GM21717 (cell line): Measurements from ENCODE around the gene SSU72.
"Not testable (repeated sequence)": the region's sequence is repeated elsewhere in the genome, so short reads cannot be mapped to it uniquely, and the experiment has no call there.

Experiments used
- ATAC-seq: cut with Tn5 transposase; IDR thresholded peaks from one replicate; pipeline ENCODE4 v1.9.1; 2021; ENCODE audit warnings: mild to moderate bottlenecking, moderate library complexity; ENCODE audit not compliant: unreplicated experiment

SSU72 gene

DNA sequence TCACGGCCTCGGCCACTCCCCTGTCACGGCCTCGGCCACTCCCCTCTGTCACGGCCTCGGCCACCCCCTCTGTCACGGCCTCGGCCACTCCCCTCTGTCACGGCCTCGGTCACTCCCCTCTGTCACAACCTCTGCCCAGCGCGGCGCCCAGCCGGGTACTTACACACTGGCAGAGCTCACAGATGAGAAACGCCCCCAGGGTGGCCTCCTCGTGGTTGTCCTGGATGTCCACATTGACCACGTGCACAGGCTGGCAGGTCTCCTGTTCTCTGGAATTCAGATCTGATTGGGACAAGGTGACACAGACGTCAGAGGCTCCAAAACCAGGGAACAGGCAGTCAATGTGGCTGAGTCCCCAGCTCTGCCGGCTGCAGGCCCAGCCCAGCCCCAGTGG is 31.0 kb downstream of the SSU72 start:
- no peak for ATAC-seq

DNA sequence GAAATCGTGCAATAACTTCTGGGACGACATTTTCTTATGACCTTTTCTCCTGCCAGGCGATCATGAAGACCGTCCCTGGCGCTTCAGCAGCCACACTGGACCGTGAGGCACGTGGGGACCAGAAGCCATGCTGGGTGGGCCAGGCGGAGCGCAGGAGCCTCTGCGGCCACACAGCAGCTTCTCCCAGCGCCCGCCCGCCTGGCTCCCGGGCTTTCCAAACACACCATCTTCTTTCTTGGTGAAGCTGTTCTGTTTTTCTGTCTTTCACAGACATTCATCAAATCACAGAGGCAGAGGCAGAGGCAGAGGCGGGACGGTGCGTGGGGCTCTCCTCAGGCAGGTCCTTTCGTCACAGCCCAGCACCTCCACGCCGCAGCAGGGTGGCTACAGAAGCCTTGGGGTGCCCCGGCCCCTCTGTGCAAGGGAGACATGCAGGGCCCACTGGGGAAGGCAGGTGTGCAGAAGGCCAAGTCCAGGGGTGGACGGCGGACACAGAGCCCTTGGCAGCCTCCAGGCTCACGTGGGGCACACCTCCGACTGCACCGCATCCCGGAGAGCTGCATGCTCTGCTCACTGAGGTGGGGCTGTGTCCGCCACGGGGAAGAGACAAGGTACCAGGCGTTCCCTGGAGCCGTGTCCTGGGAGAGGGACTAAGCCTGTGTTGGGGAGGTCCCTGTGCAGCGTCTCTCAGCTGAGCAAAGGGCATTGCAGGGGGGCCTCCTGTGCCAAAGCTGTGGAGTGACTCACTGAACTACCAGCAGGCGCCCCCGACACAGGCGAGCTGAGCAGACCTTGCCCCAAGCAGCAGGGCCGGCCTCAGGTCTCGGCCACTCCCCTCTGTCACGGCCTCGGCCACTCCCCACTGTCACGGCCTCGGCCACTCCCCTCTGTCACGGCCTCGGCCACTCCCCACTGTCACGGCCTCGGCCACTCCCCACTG is 31.6 kb downstream of the SSU72 start:
- no peak for ATAC-seq

DNA sequence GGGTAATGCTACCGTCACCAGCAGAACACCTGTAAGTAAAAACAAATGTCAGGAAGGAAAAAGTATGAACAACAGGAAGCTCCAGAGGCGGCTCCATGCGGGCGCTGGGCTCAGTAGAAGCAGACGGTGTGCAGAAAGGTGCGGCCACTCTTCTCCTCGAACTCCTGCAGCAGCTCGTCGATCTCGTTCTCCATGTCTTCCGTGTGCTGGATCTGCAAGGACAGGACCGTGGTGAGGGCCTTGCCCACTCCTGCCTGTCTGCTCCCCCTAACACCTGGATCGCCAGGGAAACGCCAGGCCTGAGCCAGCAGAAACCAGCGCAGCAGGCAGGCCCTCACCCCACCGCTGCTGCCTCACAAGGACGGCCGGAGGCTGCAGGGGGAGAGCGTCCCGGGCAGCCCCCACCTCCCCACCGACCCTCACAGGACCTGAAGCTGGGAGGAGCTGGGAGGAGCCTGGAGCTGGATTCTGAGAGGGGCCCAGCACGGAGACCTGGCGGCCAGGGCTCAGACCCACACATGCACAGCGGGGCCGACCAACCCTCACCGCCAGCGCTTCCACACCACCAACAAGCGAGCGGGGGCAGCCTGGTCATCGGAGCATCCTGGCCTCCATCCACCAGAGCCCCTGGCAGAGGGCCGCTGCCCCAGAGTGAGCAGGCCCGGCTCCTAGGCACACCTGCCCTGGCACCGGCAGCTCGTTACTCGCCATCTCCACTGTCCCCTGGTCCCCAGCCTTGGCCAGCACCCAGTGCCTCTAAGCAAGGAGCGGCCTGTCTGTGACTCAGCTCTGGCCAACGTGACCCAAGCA is 32.5 kb downstream of the SSU72 start:
- ATAC-seq: no peak

DNA sequence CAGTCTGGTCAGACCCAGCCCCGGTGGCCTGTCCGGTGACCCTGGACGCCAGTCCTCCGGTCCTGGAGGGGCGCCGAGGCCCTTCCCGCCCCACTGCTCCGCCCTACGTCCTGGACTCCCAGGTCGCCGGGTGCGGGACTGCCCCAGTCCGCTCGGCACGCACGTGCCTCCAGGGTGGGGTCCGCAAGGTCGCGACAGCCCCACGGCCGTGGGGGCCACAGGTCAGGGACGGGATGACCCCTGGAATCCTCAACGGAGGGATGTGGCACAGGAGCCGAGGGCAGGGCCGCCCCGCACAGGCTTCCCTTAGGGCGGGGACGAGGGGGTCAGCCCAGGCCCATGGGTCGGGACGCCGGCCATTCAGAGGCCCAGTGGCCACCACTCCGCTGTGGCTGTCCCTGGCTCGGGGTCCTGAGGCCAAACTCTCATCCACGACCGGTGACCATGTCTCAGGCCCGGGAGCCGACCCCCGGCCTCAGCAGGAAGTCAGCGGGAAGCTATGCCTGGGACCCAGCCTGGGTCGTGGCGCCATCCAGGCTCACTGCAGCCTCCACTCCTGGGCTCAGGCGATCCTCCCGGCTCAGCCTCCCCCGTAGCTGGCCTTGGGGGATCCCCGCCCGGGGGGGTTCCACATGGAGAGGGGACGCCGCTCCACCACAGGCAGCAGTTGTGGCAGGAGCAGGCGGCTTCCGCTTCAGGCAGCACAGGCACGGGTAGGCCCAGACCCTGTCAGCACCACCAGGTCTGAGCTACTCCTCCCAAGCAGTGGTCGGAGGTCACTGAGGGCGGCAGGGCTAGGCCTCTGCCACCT is 33.6 kb downstream of the SSU72 start:
- ATAC-seq: no peak

DNA sequence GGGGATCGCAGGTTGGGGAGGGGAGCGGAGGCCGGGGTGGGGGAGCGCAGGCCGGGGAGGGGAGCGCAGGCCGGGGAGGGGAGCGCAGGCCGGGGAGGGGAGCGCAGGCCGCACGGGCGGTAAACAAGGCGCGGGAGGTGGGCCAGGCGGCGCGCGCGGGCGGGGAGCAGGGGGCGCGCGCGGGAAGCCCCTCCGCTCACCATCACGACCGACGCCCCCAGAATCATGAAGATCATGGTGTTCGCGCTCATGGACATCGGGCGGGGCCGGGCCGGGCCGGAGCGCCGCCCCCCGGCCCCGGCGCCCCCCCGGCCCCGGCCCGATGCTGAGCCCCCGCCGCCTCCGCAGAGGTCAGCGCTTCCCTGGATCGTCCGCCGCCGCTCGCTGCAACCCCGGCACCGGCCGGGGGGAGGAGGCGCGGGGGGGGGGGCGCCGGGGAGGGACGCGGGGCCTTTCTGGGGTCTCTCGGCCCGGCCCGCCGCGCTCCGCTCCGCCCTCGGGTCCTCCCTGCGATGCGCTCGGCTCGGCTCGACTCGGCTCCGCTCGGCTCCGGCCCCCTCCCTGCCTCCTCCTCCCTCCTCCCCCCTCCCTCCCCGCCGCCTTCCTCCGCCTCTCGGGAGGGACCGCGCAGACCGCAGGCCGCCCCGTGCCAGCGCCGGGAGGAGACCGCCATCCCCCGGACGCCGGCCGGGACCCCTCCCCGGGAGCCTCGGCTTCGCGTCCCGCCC is 34.4 kb downstream of the SSU72 start, which contains the start of gene TMEM240:
TMEM240 (minus strand) TSS at position 535 of the 728 bp plus-strand sequence; CDS start at position 257, 278 bp downstream.
- no peak for ATAC-seq

DNA sequence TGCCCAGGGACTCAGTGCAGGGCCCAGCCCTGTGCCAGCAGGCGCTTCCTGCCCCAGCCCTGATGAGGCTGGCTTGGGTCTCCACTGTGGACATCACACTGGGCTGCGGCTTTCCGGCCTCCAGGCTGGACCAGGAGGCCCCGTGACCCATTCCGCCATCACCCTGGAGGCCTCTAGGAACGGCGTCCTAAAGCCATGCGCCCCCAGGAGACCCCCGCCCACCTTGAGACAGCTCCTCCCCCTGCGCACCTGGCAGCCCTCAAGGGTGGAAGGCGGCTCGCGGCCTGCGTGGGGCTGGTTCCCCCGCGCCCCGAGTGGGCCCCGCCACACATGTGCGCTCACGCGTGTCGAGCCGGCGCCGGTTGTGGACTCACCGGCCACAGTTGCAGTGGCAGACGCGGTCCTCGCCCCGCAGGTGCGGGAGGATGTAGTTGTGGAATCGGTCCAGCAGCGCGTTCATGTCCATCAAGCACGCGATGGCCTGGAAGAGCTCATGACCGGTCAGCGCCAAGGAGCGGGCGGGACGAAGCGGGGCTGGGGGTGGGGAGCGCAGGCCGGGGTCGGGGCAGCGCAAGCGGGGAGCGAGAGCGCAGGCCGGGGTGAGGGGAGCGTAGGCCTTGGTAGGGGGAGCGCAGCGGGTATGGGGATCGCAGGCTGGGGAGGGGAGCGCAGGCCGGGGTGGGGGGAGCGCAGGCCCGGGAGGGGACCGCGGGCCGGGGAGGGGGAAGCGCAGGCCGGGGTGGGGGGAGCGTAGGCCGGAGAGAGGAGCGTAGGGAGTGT is 35.2 kb downstream of the SSU72 start:
- ATAC-seq: no peak

DNA sequence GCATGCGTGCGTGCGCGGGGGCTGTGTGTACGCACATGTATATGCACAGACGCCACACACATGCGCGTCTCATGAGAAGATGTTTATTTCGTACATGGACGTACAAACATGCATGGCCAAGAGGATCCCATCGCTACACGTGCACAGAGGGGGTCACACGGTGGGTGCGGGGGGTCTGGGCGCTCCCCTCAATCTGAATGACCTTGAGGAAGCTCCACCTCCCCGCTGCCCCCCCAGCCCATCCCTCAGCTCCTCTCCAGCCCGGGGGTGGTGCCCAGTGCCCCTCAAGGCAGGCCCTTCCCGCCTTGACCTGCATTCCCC is 35.7 kb downstream of the SSU72 start:
- ATAC-seq: no peak

DNA sequence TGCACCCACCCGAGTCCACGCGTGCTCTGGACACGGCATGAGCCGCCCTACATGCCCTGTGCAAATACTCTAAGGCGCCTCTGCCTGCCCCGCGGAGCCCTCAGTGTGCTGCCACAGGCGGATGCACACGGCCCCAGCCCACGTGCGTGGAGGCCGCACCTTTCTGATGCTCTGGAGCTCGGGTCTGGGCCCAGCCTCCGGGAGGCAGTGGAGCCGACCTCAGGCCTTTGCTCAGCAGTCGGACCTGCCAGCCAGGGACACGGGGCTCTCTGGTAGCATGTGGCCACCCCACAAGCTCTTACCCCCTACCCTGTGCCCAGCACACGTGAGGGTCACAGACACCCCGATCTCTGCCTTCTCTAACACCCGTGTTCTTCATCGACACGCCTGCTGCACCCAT is 36.3 kb downstream of the SSU72 start:
- no peak for ATAC-seq

DNA sequence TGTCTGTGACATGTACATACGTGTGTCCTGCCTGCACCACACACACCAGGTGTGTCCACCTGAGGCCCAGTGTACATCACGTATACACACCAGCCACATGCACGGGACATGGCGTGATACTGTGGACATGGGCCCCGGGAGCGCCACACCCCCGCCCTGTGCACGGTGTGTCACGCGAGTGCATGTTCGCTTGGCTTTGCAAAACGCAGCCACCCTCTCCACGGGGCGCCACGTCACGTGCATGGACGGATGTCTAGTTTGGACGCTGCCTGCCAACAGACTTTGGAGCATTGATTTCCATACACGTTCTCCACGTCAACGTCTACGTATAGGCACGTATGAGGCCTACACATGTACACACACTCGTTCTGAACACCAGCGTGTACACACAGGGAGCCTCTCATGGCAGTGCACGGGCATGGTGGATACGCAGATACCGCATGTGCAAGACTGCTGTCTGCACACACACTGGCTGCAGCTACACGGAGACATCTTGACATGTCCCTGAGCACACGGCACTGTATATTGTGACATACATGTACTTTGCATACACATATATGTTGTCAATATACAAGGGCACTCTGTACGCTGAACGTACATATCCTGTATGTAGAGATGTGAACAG is 36.9 kb downstream of the SSU72 start:
- no peak for ATAC-seq

DNA sequence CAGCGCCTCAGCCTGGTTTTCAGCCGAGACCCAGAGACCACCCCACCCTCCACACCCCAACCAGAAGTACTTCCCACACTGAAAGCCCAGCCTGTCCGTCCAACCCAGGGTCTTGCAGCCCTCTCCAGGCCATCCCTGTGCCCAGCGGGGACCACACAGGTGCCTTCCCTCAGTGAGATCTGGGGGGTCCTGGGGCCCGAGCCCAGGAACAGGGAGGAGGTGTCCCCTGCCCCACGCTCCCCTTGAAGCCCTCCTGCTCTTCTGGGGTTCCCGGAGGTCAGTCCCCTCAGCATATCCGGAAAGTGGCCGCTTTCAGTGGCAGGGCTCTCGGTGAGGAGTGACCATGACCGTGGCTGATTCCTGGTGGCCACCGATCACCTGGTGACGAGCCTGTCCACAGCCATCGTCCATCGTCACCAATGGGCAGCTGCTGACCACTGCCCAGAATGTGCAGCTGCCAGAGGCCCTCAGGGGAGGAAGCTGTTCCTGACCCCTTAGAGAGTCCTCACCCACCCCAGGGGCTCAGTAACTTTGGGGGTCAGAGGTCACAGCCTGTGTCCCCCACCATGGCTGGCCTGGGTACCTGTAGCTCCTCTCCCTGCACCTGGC is 37.6 kb downstream of the SSU72 start:
- ATAC-seq: no peak

DNA sequence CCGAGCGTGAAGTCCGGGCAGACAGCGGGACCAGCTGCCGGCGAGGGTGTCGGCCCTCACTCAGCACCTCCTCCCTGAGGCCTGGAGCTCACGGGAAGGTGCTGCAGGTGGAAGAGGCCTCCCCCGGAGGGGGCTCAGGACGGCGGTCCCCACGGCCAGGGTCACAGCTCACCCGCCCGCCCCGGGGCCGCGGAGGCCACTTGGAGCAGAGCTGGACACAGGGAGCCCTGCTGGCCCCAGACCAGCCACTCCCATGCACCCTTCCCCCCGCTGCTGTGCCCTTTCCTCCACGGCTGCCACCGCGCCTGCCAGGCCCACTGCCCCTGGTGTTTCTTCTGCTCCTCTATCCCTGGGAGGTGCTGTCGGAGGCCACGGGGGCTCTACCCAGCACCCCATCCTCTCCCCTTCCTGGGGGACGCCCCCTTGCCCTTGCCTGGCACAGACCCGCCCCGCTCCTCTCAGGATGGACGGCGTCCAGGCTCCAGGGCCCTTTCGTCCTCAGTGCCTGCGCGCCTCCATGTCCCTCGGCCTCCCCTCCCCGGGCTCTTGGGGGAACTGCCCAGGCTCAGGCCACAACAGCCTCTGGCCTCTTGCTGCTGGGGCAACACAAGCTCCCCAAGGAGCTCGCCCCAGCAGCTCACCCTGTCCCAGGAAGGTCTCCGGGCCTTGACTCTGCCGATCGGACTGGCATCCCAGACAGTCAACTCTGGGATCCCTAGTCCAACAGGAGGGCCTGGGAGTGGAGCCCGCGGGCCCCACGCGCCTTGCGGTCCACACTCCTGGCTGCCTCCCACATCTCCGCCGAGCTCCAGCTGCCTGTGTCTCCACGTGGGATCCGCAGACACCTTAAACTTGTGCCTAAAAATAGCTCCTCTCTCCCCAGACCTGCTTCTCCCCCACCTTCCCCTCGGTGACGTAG is 38.4 kb downstream of the SSU72 start:
- ATAC-seq: no peak

DNA sequence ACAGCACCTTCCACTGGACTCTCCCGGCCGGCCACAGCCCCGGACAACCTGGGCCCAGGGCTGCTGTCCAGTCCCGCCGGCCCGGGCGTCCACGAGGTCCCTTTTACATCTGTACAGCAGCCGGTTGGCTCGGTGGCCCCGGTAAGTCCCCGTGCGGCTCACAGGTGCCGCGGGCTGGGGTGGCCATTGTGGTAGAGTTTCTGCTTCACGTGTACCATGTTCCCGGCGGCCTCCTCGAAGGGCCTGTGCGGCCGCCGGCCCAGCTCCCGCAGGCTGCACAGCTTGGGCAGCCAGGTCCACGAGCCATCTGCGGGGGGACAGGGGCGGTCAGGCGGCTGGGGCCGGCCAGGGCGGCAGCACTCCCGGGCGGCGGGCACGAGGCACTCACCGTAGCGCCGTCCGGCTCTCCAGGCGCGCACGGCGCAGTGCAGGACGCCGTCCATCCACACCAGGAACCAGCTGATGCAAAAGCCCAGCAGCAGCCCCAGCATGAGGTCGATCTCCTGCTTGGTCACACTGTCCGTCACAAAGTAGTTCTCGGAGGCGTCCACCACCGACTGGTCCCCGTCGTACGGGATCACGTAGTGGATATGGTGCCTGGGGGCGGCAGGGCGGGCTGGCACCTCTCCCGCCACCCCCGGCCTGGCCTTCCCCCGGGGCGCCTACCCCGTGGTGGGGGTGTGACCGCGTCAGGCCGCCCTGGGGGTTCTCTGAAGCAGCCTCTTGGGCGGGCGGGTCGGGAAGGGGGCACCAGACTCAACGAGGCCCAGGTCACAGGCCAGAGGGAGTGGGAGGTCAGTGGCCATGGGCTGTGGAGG is 39.3 kb downstream of the SSU72 start:
- ATAC-seq: no peak

DNA sequence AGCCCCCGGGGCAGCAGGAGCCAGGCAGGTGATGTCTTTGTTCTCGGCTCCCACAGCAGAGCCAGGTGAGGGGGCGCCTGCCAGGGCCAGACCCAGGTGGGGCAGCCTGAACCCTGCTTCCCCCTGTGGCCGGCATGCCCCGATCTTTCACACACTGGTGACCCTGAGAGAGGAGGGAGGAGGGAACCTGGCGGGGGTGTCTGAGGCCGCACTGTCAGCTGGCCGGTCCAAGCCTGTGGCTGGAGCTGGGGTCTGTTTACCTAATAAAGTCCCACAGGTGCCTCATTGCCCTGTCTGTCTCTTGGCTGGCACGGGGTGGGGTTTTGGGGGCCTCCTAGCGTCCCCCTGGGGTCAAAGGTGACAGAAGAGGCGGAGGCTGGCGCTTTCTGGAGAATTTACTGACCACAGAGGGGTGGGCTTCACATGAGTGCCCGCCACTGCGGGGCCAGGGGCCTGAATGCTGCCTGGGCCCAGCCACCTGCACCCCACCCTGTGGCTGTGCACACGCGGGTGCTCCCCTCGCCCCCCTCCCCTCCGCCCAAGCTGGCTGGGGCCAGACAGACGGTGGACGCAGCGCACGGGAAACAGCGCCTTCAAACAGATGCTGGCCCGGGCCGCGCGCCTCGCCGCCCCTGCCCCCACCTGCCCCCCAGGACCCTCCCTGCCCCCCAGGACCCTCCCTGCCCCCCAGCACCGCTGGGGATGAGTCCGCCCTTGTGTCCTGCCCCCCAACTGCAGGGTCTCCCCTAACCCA is 40.1 kb downstream of the SSU72 start:
- ATAC-seq: no peak

DNA sequence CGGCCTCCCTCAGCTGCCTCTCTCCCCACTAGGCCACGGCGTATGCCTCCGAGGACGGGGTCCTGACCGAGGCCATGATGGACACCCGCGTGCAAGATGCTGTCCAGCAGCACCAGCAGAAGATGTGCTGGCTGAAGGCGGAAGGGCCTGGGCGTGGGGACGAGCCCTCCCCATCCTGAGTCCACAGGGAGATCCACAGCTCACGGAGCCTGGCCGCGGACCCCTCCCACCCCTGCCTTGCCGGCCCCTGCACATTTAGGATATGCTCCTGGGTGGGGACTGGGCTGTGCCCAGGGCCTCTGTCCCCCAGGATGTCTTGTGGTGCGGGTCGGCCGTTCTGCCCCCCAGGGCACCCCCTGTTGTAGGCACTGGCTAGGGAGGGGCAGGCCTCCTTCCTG is 40.8 kb downstream of the SSU72 start:
- ATAC-seq: not testable (repeated sequence)

DNA sequence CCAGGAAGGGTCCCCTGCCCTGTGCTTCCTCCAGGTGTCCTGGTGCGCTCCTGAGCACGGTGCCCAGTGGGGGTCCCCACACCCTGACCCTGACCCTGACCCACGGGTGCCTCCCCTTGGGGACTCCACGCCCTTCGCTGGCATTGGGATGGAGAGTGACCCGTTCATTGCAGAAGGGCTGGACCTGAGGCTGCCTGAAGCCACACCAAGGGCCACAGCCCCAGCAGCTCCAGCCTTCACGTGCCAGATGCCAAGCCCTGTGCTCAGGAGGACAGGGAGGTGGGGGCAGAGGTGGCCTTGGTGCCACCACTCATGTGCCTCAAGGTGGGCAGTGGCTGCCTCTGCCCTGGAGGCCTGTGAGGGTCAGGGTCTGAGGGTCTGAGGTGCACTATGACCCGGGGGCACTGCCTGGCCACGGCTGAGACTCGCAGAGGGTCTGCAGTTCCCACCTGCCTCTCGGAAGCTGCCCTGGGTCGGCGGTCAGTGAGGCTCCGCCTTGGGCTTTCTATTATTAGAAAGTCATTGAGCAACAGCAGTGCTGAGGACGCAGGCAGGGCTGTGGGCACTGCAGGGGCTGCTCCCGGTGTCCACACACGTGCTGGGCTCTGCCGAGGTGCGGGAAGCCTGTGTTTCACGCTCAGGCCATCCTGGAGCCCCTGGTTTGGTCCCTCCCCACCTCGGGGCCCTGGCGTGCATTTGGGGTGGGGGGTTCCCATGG is 41.3 kb downstream of the SSU72 start:
- ATAC-seq: not testable (repeated sequence)

DNA sequence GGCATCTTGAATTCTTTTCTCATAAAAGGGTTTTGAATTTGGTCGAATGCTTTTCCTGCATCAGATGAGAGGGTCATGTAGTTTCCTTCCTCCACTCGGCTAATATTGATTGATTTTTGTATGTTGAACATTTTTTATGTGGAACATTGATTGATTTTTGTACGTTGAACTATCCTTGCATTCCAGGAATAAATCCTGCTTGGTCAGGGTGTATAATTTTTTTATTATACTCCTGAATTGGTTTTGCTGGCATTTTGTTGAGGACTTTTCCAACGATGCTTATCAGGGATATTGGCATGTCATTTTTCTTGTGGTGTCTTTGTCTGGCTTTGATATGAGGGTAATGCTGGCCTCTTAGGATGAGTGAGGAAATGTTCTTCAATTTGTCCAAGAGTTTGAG is 42.7 kb downstream of the SSU72 start:
- no peak for ATAC-seq
